GM19035 (cell line): Measurements from ENCODE around the gene TMEM201.

ENCODE experiments used
- ATAC-seq: cut with Tn5 transposase; IDR thresholded peaks from one replicate; pipeline ENCODE4 v1.9.1; 2021; ENCODE audit not compliant: unreplicated experiment

TMEM201 gene

GRCh38 chr1:9652379-9653209 is 63.9 kb downstream of the TMEM201 start:
- ATAC-seq = peak; percentile 48

- no peak for ATAC-seq
These were observed 64.4 kb downstream of the TMEM201 start for GRCh38 chr1:9653210-9653490.

- no peak for ATAC-seq
These were observed 64.9 kb downstream of the TMEM201 start for GRCh38 chr1:9653491-9654050.

- ATAC-seq = no peak
These were observed 65.5 kb downstream of the TMEM201 start for GRCh38 chr1:9654051-9654833.

- no peak for ATAC-seq
These were observed 66.4 kb downstream of the TMEM201 start for GRCh38 chr1:9654834-9655723.

- ATAC-seq = no peak
These were observed 67.1 kb downstream of the TMEM201 start for GRCh38 chr1:9655836-9656235.

GRCh38 chr1:9657521-9658032 is 68.9 kb downstream of the TMEM201 start:
- no peak for ATAC-seq

GRCh38 chr1:9658199-9658598 is 69.5 kb downstream of the TMEM201 start:
- no peak for ATAC-seq

GRCh38 chr1:9659328-9659727 is 70.6 kb downstream of the TMEM201 start:
- no peak for ATAC-seq

GRCh38 chr1:9663257-9663656 is 74.5 kb downstream of the TMEM201 start:
- ATAC-seq = no peak
